ENCODE results near the gene EXOC7.

Gene EXOC7

GRCh38 chr17:76075364-76076145 lies 28.0 kb downstream of the EXOC7 start:
- Histone ChIP-seq H4K91ac (ENCODE audit: low read length) (no peak overlapping the region), H3K27ac (ENCODE audit: low read length, poor library complexity, severe bottlenecking) (no peak overlapping the region), H3K18ac (ENCODE audit: low read depth in 1 of 2, low read length in 2 of 2) (no peak overlapping the region), H3K4me3 (ENCODE audit: insufficient read depth in 1 of 2, low read depth in 1 of 2, low read length in 2 of 2) (no peak overlapping the region), H3K36me3 (ENCODE audit: control insufficient read depth in 1 of 2, insufficient read depth in 2 of 2, low read depth in 1 of 2, low read length in 2 of 2) (no peaks in the 10 kb centered on the region), H3K9ac (ENCODE audit: low read length) (no peak overlapping the region), H2BK5ac (ENCODE audit: low read depth, low read length, poor library complexity, severe bottlenecking) (no peak overlapping the region), H3K27me3 (ENCODE audit: control insufficient read depth in 1 of 2, insufficient read depth in 1 of 2, low read length in 2 of 2) (peaks cover 66 to 72% of the 10 kb centered on the region in 2 experiments), H3K79me1 (replicated peaks; ENCODE audit: low read length, poor library complexity, severe bottlenecking) (no peaks in the 10 kb centered on the region), H3K4me1 (ENCODE audit: control insufficient read depth, insufficient read depth, low read depth, low read length) (peaks cover 42% of the 10 kb centered on the region), H2AFZ (ENCODE audit: low read depth, low read length) (no peak overlapping the region), H3K14ac (ENCODE audit: low read length in 2 of 2) (no peak overlapping the region), H3K9me3 (ENCODE audit: control insufficient read depth, low read length) (no peaks in the 10 kb centered on the region), H3K4ac (ENCODE audit: low read depth in 1 of 2, low read length in 2 of 2) (no peak overlapping the region), H2BK12ac (ENCODE audit: low read length in 2 of 2) (no peak overlapping the region), H3K23ac (ENCODE audit: low read length in 2 of 2) (no peak overlapping the region), H2BK15ac (ENCODE audit: low read depth, poor library complexity, severe bottlenecking) (no peak overlapping the region), H4K8ac (ENCODE audit: low read length) (no peak overlapping the region), H2AK5ac (ENCODE audit: low read length, severe bottlenecking) (no peak overlapping the region), H3K4me2 (ENCODE audit: low read length, poor library complexity, severe bottlenecking) (no peak overlapping the region), H2BK120ac (ENCODE audit: low read depth, low read length) (no peak overlapping the region)
- 12% methylated on average over 46 of the region's 48 CpGs for WGBS
- peak; percentile 30 for DNase-seq

GRCh38 chr17:76074390-76075363 lies 28.9 kb downstream of the EXOC7 start, which contains the start of gene GALR2:
GALR2 (plus strand) TSS chr17:76074781; CDS start chr17:76074884, 103 bp downstream.
- Histone ChIP-seq H3K9me3 (ENCODE audit: control insufficient read depth, low read length) (no peaks in the 10 kb centered on the region), H2AFZ (ENCODE audit: low read depth, low read length) (no peak within 1 kb of the TSS), H3K79me1 (replicated peaks; ENCODE audit: low read length, poor library complexity, severe bottlenecking) (no peaks in the 10 kb centered on the region)

GRCh38 chr17:76072148-76072858 lies 31.3 kb downstream of the EXOC7 start, which contains the start of gene SRP68:
SRP68 (minus strand) TSS chr17:76072517; CDS start chr17:76072491, 26 bp downstream.
- H3K23ac ChIP-seq (ENCODE audit: low read length in 2 of 2), result peak within 1 kb of the TSS in 1 of 2 experiments; percentile 63
- H2BK120ac ChIP-seq (ENCODE audit: low read depth, low read length), result no peak within 1 kb of the TSS
- peak within 1 kb of the TSS; percentile 83 for H2AK5ac ChIP-seq (ENCODE audit: low read length, severe bottlenecking)
- peak within 1 kb of the TSS; percentile 76 for H2BK15ac ChIP-seq (ENCODE audit: low read depth, poor library complexity, severe bottlenecking)
- peak within 1 kb of the TSS; percentile 8 for H3K27ac ChIP-seq (ENCODE audit: low read length, poor library complexity, severe bottlenecking)
- peak within 1 kb of the TSS; percentile 92 to 98 for H3K4me3 ChIP-seq (ENCODE audit: insufficient read depth in 1 of 2, low read depth in 1 of 2, low read length in 2 of 2)
- peak within 1 kb of the TSS; percentile 79 for H2AFZ ChIP-seq (ENCODE audit: low read depth, low read length)
- H3K79me1 ChIP-seq (replicated peaks; ENCODE audit: low read length, poor library complexity, severe bottlenecking), result peaks cover 5% of the 10 kb centered on the region
- no peaks in the 10 kb centered on the region for H3K9me3 ChIP-seq (ENCODE audit: control insufficient read depth, low read length)
- H4K91ac ChIP-seq (ENCODE audit: low read length), result peak within 1 kb of the TSS; percentile 84
- H3K14ac ChIP-seq (ENCODE audit: low read length in 2 of 2), result peak within 1 kb of the TSS in 1 of 2 experiments; percentile 37
- H3K9ac ChIP-seq (ENCODE audit: low read length), result peak within 1 kb of the TSS; percentile 97
- H3K18ac ChIP-seq (ENCODE audit: low read depth in 1 of 2, low read length in 2 of 2), result peak within 1 kb of the TSS; percentile 50 to 79
- no peak within 1 kb of the TSS for H2BK12ac ChIP-seq (ENCODE audit: low read length in 2 of 2)
- WGBS, result 1% methylated on average over 54 of the region's 57 CpGs
- H3K27me3 ChIP-seq (ENCODE audit: control insufficient read depth in 1 of 2, insufficient read depth in 1 of 2, low read length in 2 of 2), result peaks cover 34 to 40% of the 10 kb centered on the region in 2 experiments
- peaks cover 14 to 15% of the 10 kb centered on the region in 2 experiments for H3K36me3 ChIP-seq (ENCODE audit: control insufficient read depth in 1 of 2, insufficient read depth in 2 of 2, low read depth in 1 of 2, low read length in 2 of 2)
- H4K8ac ChIP-seq (ENCODE audit: low read length), result peak within 1 kb of the TSS; percentile 96
- DNase-seq, result peak; percentile 94
- H3K4me1 ChIP-seq (ENCODE audit: control insufficient read depth, insufficient read depth, low read depth, low read length), result peaks cover 34% of the 10 kb centered on the region
- H3K4ac ChIP-seq (ENCODE audit: low read depth in 1 of 2, low read length in 2 of 2), result peak within 1 kb of the TSS; percentile 59 to 64
- peak within 1 kb of the TSS; percentile 78 for H3K4me2 ChIP-seq (ENCODE audit: low read length, poor library complexity, severe bottlenecking)
- no peak within 1 kb of the TSS for H2BK5ac ChIP-seq (ENCODE audit: low read depth, low read length, poor library complexity, severe bottlenecking)

More at GRCh38 chr17:76074390-76075363, 28.9 kb downstream of the EXOC7 start, which contains the start of gene GALR2:
- H3K4me3 ChIP-seq (ENCODE audit: insufficient read depth in 1 of 2, low read depth in 1 of 2, low read length in 2 of 2), result no peak within 1 kb of the TSS
- no peak within 1 kb of the TSS for H4K91ac ChIP-seq (ENCODE audit: low read length)
- peak within 1 kb of the TSS; percentile 23 for H3K4me2 ChIP-seq (ENCODE audit: low read length, poor library complexity, severe bottlenecking)
- no peak within 1 kb of the TSS for H2BK12ac ChIP-seq (ENCODE audit: low read length in 2 of 2)
- H4K8ac ChIP-seq (ENCODE audit: low read length), result no peak within 1 kb of the TSS
- no peak within 1 kb of the TSS for H3K18ac ChIP-seq (ENCODE audit: low read depth in 1 of 2, low read length in 2 of 2)
- H2BK5ac ChIP-seq (ENCODE audit: low read depth, low read length, poor library complexity, severe bottlenecking), result no peak within 1 kb of the TSS
- no peak within 1 kb of the TSS for H3K14ac ChIP-seq (ENCODE audit: low read length in 2 of 2)
- peak within 1 kb of the TSS in 1 of 2 experiments; percentile 35 for H3K23ac ChIP-seq (ENCODE audit: low read length in 2 of 2)
- no peak within 1 kb of the TSS for H3K9ac ChIP-seq (ENCODE audit: low read length)
- peaks cover 0 to 2% of the 10 kb centered on the region in 2 experiments for H3K36me3 ChIP-seq (ENCODE audit: control insufficient read depth in 1 of 2, insufficient read depth in 2 of 2, low read depth in 1 of 2, low read length in 2 of 2)
- H3K27ac ChIP-seq (ENCODE audit: low read length, poor library complexity, severe bottlenecking), result no peak within 1 kb of the TSS
- H2BK120ac ChIP-seq (ENCODE audit: low read depth, low read length), result no peak within 1 kb of the TSS
- WGBS, result 5% methylated on average over 71 of the region's 92 CpGs
- H3K4ac ChIP-seq (ENCODE audit: low read depth in 1 of 2, low read length in 2 of 2), result no peak within 1 kb of the TSS
- peaks cover 34% of the 10 kb centered on the region for H3K4me1 ChIP-seq (ENCODE audit: control insufficient read depth, insufficient read depth, low read depth, low read length)
- H2BK15ac ChIP-seq (ENCODE audit: low read depth, poor library complexity, severe bottlenecking), result no peak within 1 kb of the TSS
- no peak for DNase-seq
- peaks cover 58 to 63% of the 10 kb centered on the region in 2 experiments for H3K27me3 ChIP-seq (ENCODE audit: control insufficient read depth in 1 of 2, insufficient read depth in 1 of 2, low read length in 2 of 2)
- no peak within 1 kb of the TSS for H2AK5ac ChIP-seq (ENCODE audit: low read length, severe bottlenecking)

All from mesenchymal stem cell (in vitro differentiated cells and primary cell).